ENCODE measurements around the gene FRMPD1. TPM values are rescaled to one million over a fixed set of nuclear protein-coding genes. Genes with fewer than 3 reads are reported as not detected.

The FRMPD1 gene
- total RNA-seq, 1 donor from 2014 or later = not detected

GRCh38 chr9:37679649-37680402 is 29.1 kb downstream of the FRMPD1 start:
- ATAC-seq (no peak), DNase-seq (no peak)
- no peak for TF ChIP-seq CTCF (IDR thresholded peaks at IDR 0.05)
- Histone ChIP-seq H3K27ac (no peak overlapping the region), H3K36me3 (no peaks in the 10 kb centered on the region), H3K9me3 (no peaks in the 10 kb centered on the region), H3K4me3 (no peak overlapping the region), H3K27me3 (peaks cover 17% of the 10 kb centered on the region), H3K4me1 (no peaks in the 10 kb centered on the region)
- intact Hi-C loops (cut with DNase I) = no loop called here

GRCh38 chr9:37682951-37683350 is 32.2 kb downstream of the FRMPD1 start:
- ATAC-seq = no peak
- intact Hi-C loops (cut with DNase I) = no loop called here
- Histone ChIP-seq H3K9me3 (no peaks in the 10 kb centered on the region), H3K27me3 (peaks cover 14% of the 10 kb centered on the region), H3K4me1 (no peaks in the 10 kb centered on the region), H3K27ac (no peak overlapping the region), H3K4me3 (no peak overlapping the region), H3K36me3 (no peaks in the 10 kb centered on the region)
- no peak for DNase-seq
- TF ChIP-seq CTCF (IDR thresholded peaks at IDR 0.05) = no peak

- no peaks in the 10 kb centered on the region for H3K4me1 ChIP-seq
- H3K36me3 ChIP-seq = no peaks in the 10 kb centered on the region
- ATAC-seq (no peak), DNase-seq (no peak)
- intact Hi-C loops (cut with DNase I) = no loop called here
- no peak overlapping the region for H3K4me3 ChIP-seq
- no peak overlapping the region for H3K27ac ChIP-seq
- peaks cover 14% of the 10 kb centered on the region for H3K27me3 ChIP-seq
- H3K9me3 ChIP-seq = no peaks in the 10 kb centered on the region
- no peak for TF ChIP-seq CTCF (IDR thresholded peaks at IDR 0.05)
These were observed 33.0 kb downstream of the FRMPD1 start for GRCh38 chr9:37683531-37684371.

- intact Hi-C loops (cut with DNase I) = no loop called here
- no peak for TF ChIP-seq CTCF (IDR thresholded peaks at IDR 0.05)
- H3K27me3 ChIP-seq = peaks cover 19% of the 10 kb centered on the region
- no peaks in the 10 kb centered on the region for H3K9me3 ChIP-seq
- DNase-seq = no peak
- no peak overlapping the region for H3K27ac ChIP-seq
- H3K36me3 ChIP-seq = no peaks in the 10 kb centered on the region
- H3K4me1 ChIP-seq = no peaks in the 10 kb centered on the region
- no peak for ATAC-seq
- no peak overlapping the region for H3K4me3 ChIP-seq
These were observed 42.0 kb downstream of the FRMPD1 start for GRCh38 chr9:37692622-37693221.

GRCh38 chr9:37693260-37693659 is 42.5 kb downstream of the FRMPD1 start:
- Histone ChIP-seq H3K9me3 (no peaks in the 10 kb centered on the region), H3K36me3 (no peaks in the 10 kb centered on the region), H3K4me3 (no peak overlapping the region), H3K27me3 (peaks cover 19% of the 10 kb centered on the region), H3K4me1 (no peaks in the 10 kb centered on the region), H3K27ac (no peak overlapping the region)
- ATAC-seq (no peak), DNase-seq (no peak)
- intact Hi-C loops (cut with DNase I) = no loop called here
- no peak for TF ChIP-seq CTCF (IDR thresholded peaks at IDR 0.05)

Measured in upper lobe of right lung (tissue), 1 donor.